Gastroesophageal sphincter (tissue), 3 donors: Measurements from ENCODE around the gene DGKQ.

Source experiments
- CTCF ChIP-seq, 4 experiments: fragments of 200-600 bp in 2 of 4; fragments of 450-650 bp in 2 of 4; sonication (generic) in 1 of 4; IDR thresholded peaks; one replicate each; pipeline ENCODE4 v1.5.1; 2017 to 2019; ENCODE audit warnings: antibody characterized with exemption in 4 of 4, mild to moderate bottlenecking in 2 of 4, moderate library complexity in 2 of 4
- POLR2A ChIP-seq, 2 donors: fragments of 450-650 bp; IDR thresholded peaks; one replicate each; pipeline ENCODE4 v1.6.1; 2017; ENCODE audit warnings: antibody characterized with exemption in 2 of 2, mild to moderate bottlenecking in 2 of 2, moderate library complexity in 1 of 2
- POLR2AphosphoS5 ChIP-seq: sonication (generic); formaldehyde crosslinking; IDR thresholded peaks from one replicate; pipeline ENCODE4 v1.6.1; 2017; ENCODE audit warnings: antibody characterized with exemption

DNA sequence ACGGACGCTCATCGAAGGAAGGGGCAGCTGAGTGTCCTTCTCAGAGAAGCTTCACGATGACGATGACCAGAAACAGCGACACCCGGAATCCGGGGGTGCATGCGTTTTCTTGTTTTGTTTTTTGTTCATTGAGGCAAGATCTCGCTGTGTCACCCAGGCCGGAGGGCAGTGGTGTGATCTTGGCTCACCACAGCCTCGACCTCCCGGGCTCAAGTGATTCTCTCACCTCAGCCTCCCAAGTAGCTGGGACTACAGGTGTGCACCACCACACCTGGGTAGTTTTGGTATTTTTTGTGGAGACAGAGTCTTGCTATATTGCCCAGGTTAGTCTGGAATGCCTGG, 19.8 kb downstream of the DGKQ start:
- TF ChIP-seq POLR2AphosphoS5 (no peak), CTCF (IDR thresholded peaks at IDR 0.05) (no peak), POLR2A (IDR thresholded peaks at IDR 0.05) (no peak)
